Measurements from ENCODE around the gene KANSL2. TPM values are rescaled to one million over a fixed set of nuclear protein-coding genes. Genes with fewer than 3 reads are reported as not detected.

KANSL2 gene
- total and polyA plus RNA-seq, 2 of the 13 experiments (the other 11 are each of a cell fraction or from before 2014, with no cell fraction given): 24.1 to 41.3 TPM

DNA sequence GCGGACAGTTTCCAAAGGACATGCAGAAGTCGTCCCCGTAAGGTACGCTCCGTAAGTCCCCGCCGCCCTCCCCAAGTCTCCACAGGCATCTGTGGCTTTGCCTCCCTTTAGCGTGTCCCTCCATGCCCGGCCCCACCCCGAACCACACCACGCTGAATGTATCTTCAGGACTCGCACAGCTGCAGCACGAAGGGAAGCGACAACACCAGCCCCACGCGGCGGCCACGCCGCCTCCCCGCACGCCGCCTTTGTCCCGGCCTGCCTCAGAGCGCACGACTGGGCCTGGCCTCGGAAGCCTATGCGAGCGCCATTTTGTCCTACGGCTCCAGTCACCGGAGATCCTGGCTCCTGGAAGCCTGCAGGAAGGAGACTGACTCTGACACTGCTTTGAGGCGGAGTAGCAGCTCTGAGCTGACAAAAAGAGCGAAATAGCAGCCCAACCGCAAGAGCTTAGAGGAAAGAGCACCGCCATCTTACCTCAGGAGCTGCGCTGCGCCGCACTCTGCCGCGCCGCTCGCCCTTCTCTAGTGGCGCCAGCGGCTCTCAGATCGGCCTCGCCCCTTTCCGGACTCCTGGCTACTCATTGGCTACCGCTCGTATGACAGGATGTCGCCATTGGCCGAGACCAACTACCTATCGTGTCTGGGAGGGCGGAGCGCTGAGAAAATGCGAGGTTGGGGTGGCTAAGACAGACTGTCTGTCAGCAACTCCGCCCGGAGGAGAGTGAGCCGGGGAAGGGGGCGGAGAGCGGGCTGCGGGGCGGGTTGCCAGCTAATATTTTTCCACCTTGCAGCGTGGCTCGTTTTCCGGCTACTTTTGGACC, at the start of gene KANSL2 (continued):
- TF ChIP-seq RAD21 (CRISPR knock-in tag; IDR thresholded peaks at IDR 0.05) (peak; percentile 8; the same call in 1 of the 2 replicates), ZNF672 (CRISPR knock-in tag; IDR thresholded peaks at IDR 0.05) (0 out of 2 replicates have a peak, but pooled peaks have one; percentile 44), BRD4 (CRISPR knock-in tag; IDR thresholded peaks at IDR 0.05) (peak; percentile 71; the same call in 1 of the 2 replicates), ZIK1 (CRISPR knock-in tag; IDR thresholded peaks at IDR 0.05; ENCODE audit: borderline replicate concordance, low read depth) (0 out of 2 replicates have a peak, but pooled peaks have one; percentile 33), RBM22 (optimal IDR thresholded peaks at IDR 0.05; ENCODE audit: low read length) (no peak), NR3C1 (CRISPR knock-in tag; IDR thresholded peaks at IDR 0.05) (no peak), RBM39 (IDR thresholded peaks at IDR 0.05; ENCODE audit: low read depth, low read length, poor library complexity, severe bottlenecking) (peak; percentile 22), PRMT3 (CRISPR knock-in tag; IDR thresholded peaks at IDR 0.05; ENCODE audit: borderline replicate concordance, low read depth) (no peak), CBX1 (IDR thresholded peaks at IDR 0.05; ENCODE audit: low read depth) (no peak), ISL2 (CRISPR knock-in tag; IDR thresholded peaks at IDR 0.05) (peak; percentile 69; the same call in 1 of the 2 replicates), ZNF746 (CRISPR knock-in tag; IDR thresholded peaks at IDR 0.05) (no peak), NFATC3 (CRISPR knock-in tag; IDR thresholded peaks at IDR 0.05) (no peak), HOXA7 (CRISPR knock-in tag; IDR thresholded peaks at IDR 0.05) (no peak; the same call in 1 of the 2 replicates), ZNF614 (CRISPR knock-in tag; IDR thresholded peaks at IDR 0.05; ENCODE audit: borderline replicate concordance) (peak; percentile 44; the same call in 1 of the 2 replicates), GTF3A (CRISPR knock-in tag; conservative IDR thresholded peaks at IDR 0.05) (0 out of 2 replicates have a peak, but pooled peaks have one; percentile 87), ZNF446 (CRISPR knock-in tag; IDR thresholded peaks at IDR 0.05) (no peak), ZNF7 (CRISPR knock-in tag; IDR thresholded peaks at IDR 0.05) (no peak), IKZF4 (CRISPR knock-in tag; IDR thresholded peaks at IDR 0.05; ENCODE audit: borderline replicate concordance, low read depth, not compliant biosample characterization) (no peak), GABPB1 (CRISPR knock-in tag; IDR thresholded peaks at IDR 0.05) (peak; percentile 83), NFKB2 (CRISPR knock-in tag; IDR thresholded peaks at IDR 0.05; ENCODE audit: borderline replicate concordance) (peak; percentile 86)
- TF ChIP-seq, protein P1, sequence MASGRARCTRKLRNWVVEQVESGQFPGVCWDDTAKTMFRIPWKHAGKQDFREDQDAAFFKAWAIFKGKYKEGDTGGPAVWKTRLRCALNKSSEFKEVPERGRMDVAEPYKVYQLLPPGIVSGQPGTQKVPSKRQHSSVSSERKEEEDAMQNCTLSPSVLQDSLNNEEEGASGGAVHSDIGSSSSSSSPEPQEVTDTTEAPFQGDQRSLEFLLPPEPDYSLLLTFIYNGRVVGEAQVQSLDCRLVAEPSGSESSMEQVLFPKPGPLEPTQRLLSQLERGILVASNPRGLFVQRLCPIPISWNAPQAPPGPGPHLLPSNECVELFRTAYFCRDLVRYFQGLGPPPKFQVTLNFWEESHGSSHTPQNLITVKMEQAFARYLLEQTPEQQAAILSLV (CRISPR knock-in tag; IDR thresholded peaks at IDR 0.05; ENCODE audit: borderline replicate concordance): peak; percentile 90
- TF ChIP-seq, protein P2, sequence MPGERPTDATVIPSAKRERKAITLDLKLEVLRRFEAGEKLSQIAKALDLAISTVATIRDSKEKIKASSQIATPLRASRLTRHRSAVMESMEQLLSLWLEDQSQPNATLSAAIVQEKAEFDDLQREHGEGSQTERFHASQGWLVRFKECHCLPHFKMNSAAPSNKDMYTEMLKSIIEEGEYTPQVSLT (CRISPR knock-in tag; IDR thresholded peaks at IDR 0.05; ENCODE audit: borderline replicate concordance, low read depth): no peak; the same call in 1 of the 2 replicates
- TF ChIP-seq, protein P3, sequence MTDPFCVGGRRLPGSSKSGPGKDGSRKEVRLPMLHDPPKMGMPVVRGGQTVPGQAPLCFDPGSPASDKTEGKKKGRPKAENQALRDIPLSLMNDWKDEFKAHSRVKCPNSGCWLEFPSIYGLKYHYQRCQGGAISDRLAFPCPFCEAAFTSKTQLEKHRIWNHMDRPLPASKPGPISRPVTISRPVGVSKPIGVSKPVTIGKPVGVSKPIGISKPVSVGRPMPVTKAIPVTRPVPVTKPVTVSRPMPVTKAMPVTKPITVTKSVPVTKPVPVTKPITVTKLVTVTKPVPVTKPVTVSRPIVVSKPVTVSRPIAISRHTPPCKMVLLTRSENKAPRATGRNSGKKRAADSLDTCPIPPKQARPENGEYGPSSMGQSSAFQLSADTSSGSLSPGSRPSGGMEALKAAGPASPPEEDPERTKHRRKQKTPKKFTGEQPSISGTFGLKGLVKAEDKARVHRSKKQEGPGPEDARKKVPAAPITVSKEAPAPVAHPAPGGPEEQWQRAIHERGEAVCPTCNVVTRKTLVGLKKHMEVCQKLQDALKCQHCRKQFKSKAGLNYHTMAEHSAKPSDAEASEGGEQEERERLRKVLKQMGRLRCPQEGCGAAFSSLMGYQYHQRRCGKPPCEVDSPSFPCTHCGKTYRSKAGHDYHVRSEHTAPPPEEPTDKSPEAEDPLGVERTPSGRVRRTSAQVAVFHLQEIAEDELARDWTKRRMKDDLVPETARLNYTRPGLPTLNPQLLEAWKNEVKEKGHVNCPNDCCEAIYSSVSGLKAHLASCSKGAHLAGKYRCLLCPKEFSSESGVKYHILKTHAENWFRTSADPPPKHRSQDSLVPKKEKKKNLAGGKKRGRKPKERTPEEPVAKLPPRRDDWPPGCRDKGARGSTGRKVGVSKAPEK (CRISPR knock-in tag; IDR thresholded peaks at IDR 0.05; ENCODE audit: borderline replicate concordance): no peak
- TF ChIP-seq, protein P4, sequence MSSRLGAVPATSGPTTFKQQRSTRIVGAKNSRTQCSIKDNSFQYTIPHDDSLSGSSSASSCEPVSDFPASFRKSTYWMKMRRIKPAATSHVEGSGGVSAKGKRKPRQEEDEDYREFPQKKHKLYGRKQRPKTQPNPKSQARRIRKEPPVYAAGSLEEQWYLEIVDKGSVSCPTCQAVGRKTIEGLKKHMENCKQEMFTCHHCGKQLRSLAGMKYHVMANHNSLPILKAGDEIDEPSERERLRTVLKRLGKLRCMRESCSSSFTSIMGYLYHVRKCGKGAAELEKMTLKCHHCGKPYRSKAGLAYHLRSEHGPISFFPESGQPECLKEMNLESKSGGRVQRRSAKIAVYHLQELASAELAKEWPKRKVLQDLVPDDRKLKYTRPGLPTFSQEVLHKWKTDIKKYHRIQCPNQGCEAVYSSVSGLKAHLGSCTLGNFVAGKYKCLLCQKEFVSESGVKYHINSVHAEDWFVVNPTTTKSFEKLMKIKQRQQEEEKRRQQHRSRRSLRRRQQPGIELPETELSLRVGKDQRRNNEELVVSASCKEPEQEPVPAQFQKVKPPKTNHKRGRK (CRISPR knock-in tag; IDR thresholded peaks at IDR 0.05): peak; percentile 71; the same call in 1 of the 2 replicates
